B cell (primary cell): Measurements from ENCODE around the gene AXDND1. TPM values are rescaled to one million over a fixed set of nuclear protein-coding genes. Genes with fewer than 3 reads are reported as not detected.

Experiments
- ATAC-seq: fragments of 200-7000 bp; cut with Tn5 transposase; one replicate; pipeline ENCODE4 v1.10.0; 2021; ENCODE audit warnings: low read depth, mild to moderate bottlenecking, moderate number of reproducible peaks, moderate library complexity
- CTCF ChIA-PET: fragments of 350-600 bp; sonication (Branson Sonifier 250); formaldehyde crosslinking; loops from one replicate; lab custom pipeline; 2021; ENCODE audit warnings: antibody characterized with exemption, inconsistent platforms; lab: Charles Lee
- POLR2A ChIA-PET: fragments of 350-600 bp; sonication (Branson Sonifier 250); formaldehyde crosslinking; loops from one replicate; lab custom pipeline; 2021; ENCODE audit warnings: antibody characterized with exemption; lab: Charles Lee
- DNase-seq: peaks from one replicate; pipeline ENCODE4 v3.0.0; 2013
- H2AFZ ChIP-seq: 2 replicates; pipeline ENCODE4 v1.6.1; 2012; ENCODE audit warnings: mild to moderate bottlenecking, low read depth, low read length; ENCODE audit not compliant: insufficient read depth, poor library complexity, severe bottlenecking
- H3K27ac ChIP-seq, 2 donors: 1 replicate in 1 of 2; 2 replicates in 1 of 2; pipeline ENCODE4 v1.5.1; 2012 to 2013; ENCODE audit warnings: low read length in 2 of 2, mild to moderate bottlenecking in 2 of 2, moderate library complexity in 1 of 2
- H3K27me3 ChIP-seq, 4 experiments: fragments of 200-600 bp in 1 of 4; sonication (generic) in 1 of 4; replicated peaks in 1 of 4; 1 replicate in 2 of 4; 2 replicates in 2 of 4; pipeline versions ENCODE4 v1.6.1 to v1.7.0; 2013 to 2016; ENCODE audit warnings: low read length in 3 of 4, mild to moderate bottlenecking in 2 of 4, mixed read lengths in 1 of 4, moderate library complexity in 1 of 4; ENCODE audit not compliant: insufficient read depth in 4 of 4, control insufficient read depth in 3 of 4; ENCODE audit errors: control extremely low read depth in 1 of 4
- H3K36me3 ChIP-seq, 2 experiments: replicated peaks in 1 of 2; 1 replicate in 1 of 2; 2 replicates in 1 of 2; pipeline versions ENCODE4 v1.6.1 to v1.7.1; 2013; ENCODE audit warnings: low read length in 1 of 2; ENCODE audit not compliant: insufficient read depth in 2 of 2, control insufficient read depth in 1 of 2; ENCODE audit errors: control extremely low read depth in 1 of 2, extremely low read depth in 1 of 2
- H3K4me1 ChIP-seq, 2 donors: fragments of 200-600 bp in 1 of 2; sonication (generic) in 1 of 2; 1 replicate in 1 of 2; 2 replicates in 1 of 2; pipeline versions ENCODE4 v1.5.1 to v1.6.1; 2013 to 2017; ENCODE audit warnings: low read length in 2 of 2; ENCODE audit not compliant: control insufficient read depth in 2 of 2, insufficient read depth in 2 of 2
- H3K4me2 ChIP-seq: replicated peaks from 2 replicates; pipeline ENCODE3; 2012; ENCODE audit warnings: mild to moderate bottlenecking, low read depth, low read length; ENCODE audit not compliant: poor library complexity, severe bottlenecking
- H3K4me3 ChIP-seq, 5 experiments: fragments of 200-600 bp in 1 of 5; sonication (generic) in 1 of 5; 1 replicate in 3 of 5; 2 replicates in 2 of 5; pipeline versions ENCODE4 v1.5.1 to v1.7.0; 2011 to 2016; ENCODE audit warnings: low read length in 4 of 5, mild to moderate bottlenecking in 4 of 5, low read depth in 2 of 5, control low read depth in 1 of 5, moderate library complexity in 1 of 5; ENCODE audit not compliant: insufficient read depth in 1 of 5; ENCODE audit errors: control extremely low read depth in 1 of 5, extremely low read depth in 1 of 5
- H3K79me2 ChIP-seq: fragments of 200-600 bp; sonication (generic); one replicate; pipeline ENCODE4 v1.6.0; 2016; ENCODE audit warnings: low read length; ENCODE audit not compliant: control insufficient read depth, insufficient read depth
- H3K9ac ChIP-seq: fragments of 200-600 bp; sonication (generic); 2 replicates; pipeline ENCODE4 v1.6.1; 2017; ENCODE audit warnings: mild to moderate bottlenecking, low read length, moderate library complexity
- H3K9me3 ChIP-seq, 3 donors: one replicate each; pipeline versions ENCODE4 v1.6.1 to v1.7.1; 2013; ENCODE audit warnings: low read length in 2 of 3; ENCODE audit not compliant: control insufficient read depth in 2 of 3, insufficient read depth in 1 of 3; ENCODE audit errors: control extremely low read depth in 1 of 3
- H4K20me1 ChIP-seq: 2 replicates; pipeline ENCODE4 v1.6.0; 2012; ENCODE audit warnings: mild to moderate bottlenecking, low read length; ENCODE audit not compliant: insufficient read depth, control insufficient read depth, poor library complexity, severe bottlenecking
- H3K27ac Mint-ChIP-seq: one replicate; pipeline ENCODE4 v1.8.0; 2021; ENCODE audit warnings: mixed read lengths
- H3K27me3 Mint-ChIP-seq: one replicate; pipeline ENCODE4 v1.8.0; 2021; ENCODE audit warnings: mixed read lengths
- H3K4me1 Mint-ChIP-seq: one replicate; pipeline ENCODE4 v1.8.0; 2021; ENCODE audit warnings: mixed read lengths
- H3K4me3 Mint-ChIP-seq: one replicate; pipeline ENCODE4 v1.8.0; 2021; ENCODE audit warnings: mixed read lengths
- H3K9me3 Mint-ChIP-seq: one replicate; pipeline ENCODE4 v1.8.0; 2022; ENCODE audit warnings: mixed read lengths; ENCODE audit not compliant: insufficient read depth
- CTCF ChIP-seq: fragments of 200-600 bp; IDR thresholded peaks from one replicate; pipeline ENCODE4 v1.8.0; 2022; ENCODE audit warnings: antibody characterized with exemption, mild to moderate bottlenecking
- EZH2 ChIP-seq: IDR thresholded peaks from 2 replicates; pipeline ENCODE4 v1.6.1; 2012; ENCODE audit warnings: borderline replicate concordance, low read depth, mild to moderate bottlenecking, moderate library complexity, low read length; ENCODE audit not compliant: insufficient read depth, poor library complexity, severe bottlenecking
- WGBS: methylation state at CpG from one replicate; pipeline ENCODE4 v1.1.5; 2013; ENCODE audit warnings: missing lambda C conversion rate; ENCODE audit not compliant: insufficient coverage; 5-methylcytosine and 5-hydroxymethylcytosine counted together
- intact Hi-C: fragments of 100-400 bp; cut with micrococcal nuclease; formaldehyde crosslinking; loops from one replicate; pipeline ENCODE4 v1.10.0; 2022
- polyA plus RNA-seq: library from polyadenylated mRNA; depleted of rRNA; stranded (reverse); fragments of >200 nt; gene quantifications from 2 replicates; pipeline ENCODE4 v1.2.3, GENCODE V29; 2012
- total RNA-seq, 2 donors: library from RNA; stranded (reverse); fragments of 120-200 nt in 1 of 2; gene quantifications; 1 replicate in 1 of 2; 2 replicates in 1 of 2; pipeline versions ENCODE4 v1.2.3 to v1.2.4, GENCODE V29; 2013 to 2022

AXDND1 gene
- total and polyA plus RNA-seq, 2 donors (not counting 1 experiment from before 2014, with no cell fraction given), result 0.40 to 1.1 TPM

GRCh38 chr1:179334440-179334839, 31.3 kb upstream of the AXDND1 start:
- WGBS, result 100% methylated on average over 2 of the region's 4 CpGs
- Histone ChIP-seq H3K4me2 (no peak overlapping the region), H3K79me2 (peaks cover 1% of the 10 kb centered on the region), H3K36me3 (peaks cover 0 to 12% of the 10 kb centered on the region in 2 experiments), H3K4me3 (no peak overlapping the region), H3K9me3 (peaks cover 0 to under 1% (median 0%) of the 10 kb centered on the region in 3 donors), H4K20me1 (no peaks in the 10 kb centered on the region), H3K27ac (no peak overlapping the region), H3K27me3 (no peaks in the 10 kb centered on the region), H3K4me1 (peaks cover 0 to under 1% of the 10 kb centered on the region in 2 donors), H3K9ac (no peak overlapping the region), H2AFZ (no peak overlapping the region)
- Mint-ChIP-seq H3K9me3 (no peaks in the 10 kb centered on the region), H3K27me3 (no peaks in the 10 kb centered on the region), H3K27ac (no peak overlapping the region), H3K4me1 (peaks cover 2% of the 10 kb centered on the region), H3K4me3 (no peak overlapping the region)
- ChIA-PET CTCF (interaction anchor here (0.7 kb wide), 1 partner anchor 34 kb away, joined by 3 read pairs; no protein-coding TSS in a partner anchor), POLR2A (no interaction called here)
- ATAC-seq (no peak), DNase-seq (no peak)
- TF ChIP-seq CTCF, result no peak
- TF ChIP-seq EZH2, result no peak
- intact Hi-C loops, result no loop called here

- TF ChIP-seq EZH2, result no peak
- no peak for TF ChIP-seq CTCF
- intact Hi-C loops, result no loop called here
- ChIA-PET POLR2A (no interaction called here), CTCF (no interaction called here)
- ATAC-seq (no peak), DNase-seq (no peak)
- Histone ChIP-seq H4K20me1 (no peaks in the 10 kb centered on the region), H3K79me2 (no peaks in the 10 kb centered on the region), H3K4me1 (peaks cover 0 to 7% of the 10 kb centered on the region in 2 donors), H3K36me3 (peaks cover 0 to 11% of the 10 kb centered on the region in 2 experiments), H2AFZ (no peak overlapping the region), H3K27ac (no peak overlapping the region), H3K27me3 (no peaks in the 10 kb centered on the region), H3K4me2 (no peak overlapping the region), H3K4me3 (no peak overlapping the region), H3K9me3 (no peaks in the 10 kb centered on the region), H3K9ac (no peak overlapping the region)
- no peaks in the 10 kb centered on the region for H3K9me3 Mint-ChIP-seq
- peaks cover 10% of the 10 kb centered on the region for H3K4me1 Mint-ChIP-seq
- WGBS, result 100% methylated on average over 1 of the region's 2 CpGs
- no peaks in the 10 kb centered on the region for H3K27me3 Mint-ChIP-seq
- no peak overlapping the region for H3K27ac Mint-ChIP-seq
- no peak overlapping the region for H3K4me3 Mint-ChIP-seq
Measured at GRCh38 chr1:179337288-179337687, 28.5 kb upstream of the AXDND1 start.
